Measurements from ENCODE around the gene SCN11A.

DNA sequence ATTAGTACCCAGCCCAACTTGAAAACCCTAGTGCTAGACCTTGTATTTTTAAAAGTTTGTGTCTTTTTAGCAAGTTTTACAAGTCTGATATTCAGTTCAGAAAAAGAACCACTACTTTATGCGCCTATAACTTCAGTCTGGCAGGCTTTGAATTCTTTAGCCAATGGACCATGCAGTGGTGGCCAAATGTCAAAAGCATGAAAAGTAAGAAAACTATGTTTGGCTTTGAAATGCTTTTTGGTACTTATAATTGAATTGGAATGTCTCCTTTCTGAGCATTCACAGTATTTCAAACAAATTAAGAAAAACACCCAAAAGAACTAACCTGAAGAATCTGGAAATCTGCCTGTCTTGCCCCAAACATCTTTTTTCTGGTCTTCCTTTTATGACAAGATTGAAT is 12.9 kb upstream of the SCN11A start:
- TF ChIP-seq, protein P1, sequence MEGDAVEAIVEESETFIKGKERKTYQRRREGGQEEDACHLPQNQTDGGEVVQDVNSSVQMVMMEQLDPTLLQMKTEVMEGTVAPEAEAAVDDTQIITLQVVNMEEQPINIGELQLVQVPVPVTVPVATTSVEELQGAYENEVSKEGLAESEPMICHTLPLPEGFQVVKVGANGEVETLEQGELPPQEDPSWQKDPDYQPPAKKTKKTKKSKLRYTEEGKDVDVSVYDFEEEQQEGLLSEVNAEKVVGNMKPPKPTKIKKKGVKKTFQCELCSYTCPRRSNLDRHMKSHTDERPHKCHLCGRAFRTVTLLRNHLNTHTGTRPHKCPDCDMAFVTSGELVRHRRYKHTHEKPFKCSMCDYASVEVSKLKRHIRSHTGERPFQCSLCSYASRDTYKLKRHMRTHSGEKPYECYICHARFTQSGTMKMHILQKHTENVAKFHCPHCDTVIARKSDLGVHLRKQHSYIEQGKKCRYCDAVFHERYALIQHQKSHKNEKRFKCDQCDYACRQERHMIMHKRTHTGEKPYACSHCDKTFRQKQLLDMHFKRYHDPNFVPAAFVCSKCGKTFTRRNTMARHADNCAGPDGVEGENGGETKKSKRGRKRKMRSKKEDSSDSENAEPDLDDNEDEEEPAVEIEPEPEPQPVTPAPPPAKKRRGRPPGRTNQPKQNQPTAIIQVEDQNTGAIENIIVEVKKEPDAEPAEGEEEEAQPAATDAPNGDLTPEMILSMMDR (conservative IDR thresholded peaks at IDR 0.05; ENCODE audit: low read depth, low read length): no peak
- no peak for TF ChIP-seq EZH2 (IDR thresholded peaks at IDR 0.05; ENCODE audit: borderline replicate concordance, low read depth, low read length, poor library complexity, severe bottlenecking)

All from A673 (cell line).